ENCODE data around the gene GPR4. TPM values are rescaled to one million over a fixed set of nuclear protein-coding genes. Genes with fewer than 3 reads are reported as not detected.
A peak's percentile ranks its signal among the peaks of the same experiment; 100 is the strongest.

GPR4 gene
- total RNA-seq, 1 donor from 2014 or later: 5.1 TPM

GRCh38 chr19:45591004-45591637 is 10.9 kb downstream of the GPR4 start:
- no peak for DNase-seq
- Histone ChIP-seq H3K9me3 (replicated peaks) (no peaks in the 10 kb centered on the region), H3K36me3 (peaks cover 22% of the 10 kb centered on the region), H3K4me3 (no peak overlapping the region), H3K27me3 (ENCODE audit: low read depth) (peaks cover 48% of the 10 kb centered on the region), H3K27ac (replicated peaks) (no peak overlapping the region), H3K4me1 (peaks cover 29% of the 10 kb centered on the region)
- intact Hi-C loops (cut with micrococcal nuclease): no loop called here
- TF ChIP-seq CTCF (IDR thresholded peaks at IDR 0.05; ENCODE audit: borderline replicate concordance): no peak

- TF ChIP-seq CTCF (IDR thresholded peaks at IDR 0.05; ENCODE audit: borderline replicate concordance): no peak
- intact Hi-C loops (cut with micrococcal nuclease): no loop called here
- DNase-seq: no peak
- Histone ChIP-seq H3K4me3 (no peak overlapping the region), H3K36me3 (peaks cover 22% of the 10 kb centered on the region), H3K27ac (replicated peaks) (no peak overlapping the region), H3K4me1 (peaks cover 26% of the 10 kb centered on the region), H3K27me3 (ENCODE audit: low read depth) (peaks cover 41% of the 10 kb centered on the region), H3K9me3 (replicated peaks) (no peaks in the 10 kb centered on the region)
These were observed 11.6 kb downstream of the GPR4 start for GRCh38 chr19:45590300-45591003.

DNA sequence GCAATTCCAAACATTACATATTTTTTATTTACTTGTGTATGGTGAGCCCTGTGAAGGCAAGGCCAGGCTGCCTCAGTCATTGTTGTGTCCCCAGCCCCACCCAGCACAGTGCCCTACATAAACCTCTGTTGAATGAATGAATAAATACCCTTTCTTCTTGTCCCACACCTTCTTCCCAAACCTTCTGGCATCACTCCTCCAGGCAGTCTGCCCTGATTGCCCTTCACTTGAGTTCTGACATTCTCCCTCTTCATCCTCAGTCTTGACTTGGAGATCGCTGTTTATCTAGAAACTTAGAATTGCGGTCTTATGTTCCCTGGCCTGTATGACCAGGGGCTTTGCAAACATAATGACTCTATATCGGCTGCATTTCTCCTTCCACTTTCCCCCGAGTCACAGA is 12.2 kb downstream of the GPR4 start:
- H3K27me3 ChIP-seq (ENCODE audit: low read depth): peaks cover 37% of the 10 kb centered on the region
- peaks cover 22% of the 10 kb centered on the region for H3K36me3 ChIP-seq
- DNase-seq: no peak
- no peaks in the 10 kb centered on the region for H3K9me3 ChIP-seq (replicated peaks)
- no peak overlapping the region for H3K27ac ChIP-seq (replicated peaks)
- no peak for TF ChIP-seq CTCF (IDR thresholded peaks at IDR 0.05; ENCODE audit: borderline replicate concordance)
- H3K4me3 ChIP-seq: no peak overlapping the region
- intact Hi-C loops (cut with micrococcal nuclease): no loop called here
- H3K4me1 ChIP-seq: peaks cover 28% of the 10 kb centered on the region

DNA sequence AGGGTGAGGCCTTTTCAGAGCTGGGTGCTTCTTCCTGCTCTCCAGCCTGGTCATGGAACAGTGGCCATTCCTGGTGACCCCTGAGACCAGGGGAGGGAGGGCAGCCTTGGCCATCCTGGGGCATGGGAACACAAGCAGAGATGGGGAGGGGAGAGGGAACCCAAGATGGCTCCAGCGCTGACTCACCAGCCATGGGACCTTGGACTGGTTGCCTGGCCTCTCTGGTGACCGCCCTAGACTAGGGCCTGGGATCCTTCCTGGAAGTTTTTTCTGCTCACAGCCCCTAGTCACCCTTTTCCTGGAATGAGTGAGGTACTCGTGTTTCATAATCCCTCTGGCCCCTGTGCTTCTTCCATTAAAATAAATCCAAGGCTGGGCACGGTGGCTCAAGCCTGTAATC is 14.1 kb downstream of the GPR4 start:
- intact Hi-C loops (cut with micrococcal nuclease): no loop called here
- H3K9me3 ChIP-seq (replicated peaks): no peaks in the 10 kb centered on the region
- H3K4me1 ChIP-seq: peaks cover 34% of the 10 kb centered on the region
- peaks cover 24% of the 10 kb centered on the region for H3K27me3 ChIP-seq (ENCODE audit: low read depth)
- peaks cover 22% of the 10 kb centered on the region for H3K36me3 ChIP-seq
- H3K27ac ChIP-seq (replicated peaks): no peak overlapping the region
- H3K4me3 ChIP-seq: no peak overlapping the region
- no peak for TF ChIP-seq CTCF (IDR thresholded peaks at IDR 0.05; ENCODE audit: borderline replicate concordance)
- DNase-seq: no peak

GRCh38 chr19:45585158-45585577 is 16.8 kb downstream of the GPR4 start:
- intact Hi-C loops (cut with micrococcal nuclease): no loop called here
- no peak for DNase-seq
- Histone ChIP-seq H3K9me3 (replicated peaks) (no peaks in the 10 kb centered on the region), H3K36me3 (peaks cover 6% of the 10 kb centered on the region), H3K27ac (replicated peaks) (peak overlapping the region; percentile 100), H3K4me1 (peaks cover 23% of the 10 kb centered on the region), H3K4me3 (peak overlapping the region; percentile 87), H3K27me3 (ENCODE audit: low read depth) (no peaks in the 10 kb centered on the region)
- TF ChIP-seq CTCF (IDR thresholded peaks at IDR 0.05; ENCODE audit: borderline replicate concordance): no peak
